Measurements from ENCODE around the gene C19orf12.
A peak's percentile ranks its signal among the peaks of the same experiment; 100 is the strongest.

The C19orf12 gene

DNA sequence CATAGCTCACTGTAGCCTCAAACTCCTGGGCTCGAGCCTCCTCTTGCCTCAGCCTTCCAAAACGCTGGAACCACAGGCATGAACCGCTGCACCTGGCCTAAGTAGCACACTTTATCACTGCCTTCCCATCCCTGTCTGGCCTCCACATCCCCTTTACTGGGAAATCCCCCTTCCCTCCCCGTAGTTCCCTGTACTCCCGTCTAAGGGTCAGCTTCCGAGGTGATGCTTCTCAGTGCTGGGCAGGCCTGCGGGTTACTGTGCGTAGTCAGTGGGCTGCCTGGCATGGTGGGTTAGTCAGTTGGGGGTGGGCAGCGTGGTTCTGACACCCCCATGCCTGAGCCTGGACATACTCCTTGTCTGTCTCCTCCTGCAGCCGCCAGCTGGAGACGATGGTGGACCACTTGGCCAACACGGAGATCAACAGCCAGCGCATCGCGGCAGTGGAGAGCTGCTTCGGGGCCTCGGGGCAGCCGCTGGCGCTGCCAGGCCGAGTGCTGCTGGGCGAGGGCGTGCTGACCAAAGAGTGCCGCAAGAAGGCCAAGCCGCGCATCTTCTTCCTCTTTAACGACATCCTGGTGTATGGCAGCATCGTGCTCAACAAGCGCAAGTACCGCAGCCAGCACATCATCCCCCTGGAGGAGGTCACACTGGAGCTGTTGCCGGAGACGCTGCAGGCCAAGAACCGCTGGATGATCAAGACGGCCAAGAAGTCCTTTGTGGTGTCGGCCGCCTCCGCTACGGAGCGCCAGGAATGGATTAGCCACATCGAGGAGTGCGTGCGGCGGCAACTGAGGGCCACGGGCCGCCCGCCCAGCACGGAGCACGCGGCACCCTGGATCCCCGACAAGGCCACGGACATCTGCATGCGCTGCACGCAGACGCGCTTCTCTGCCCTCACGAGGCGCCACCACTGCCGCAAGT is 41.4 kb downstream of the C19orf12 start:
- no peak for TF ChIP-seq CEBPB (IDR thresholded peaks at IDR 0.05)
- TF ChIP-seq, protein P1, sequence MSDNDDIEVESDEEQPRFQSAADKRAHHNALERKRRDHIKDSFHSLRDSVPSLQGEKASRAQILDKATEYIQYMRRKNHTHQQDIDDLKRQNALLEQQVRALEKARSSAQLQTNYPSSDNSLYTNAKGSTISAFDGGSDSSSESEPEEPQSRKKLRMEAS (IDR thresholded peaks at IDR 0.05), result no peak

DNA sequence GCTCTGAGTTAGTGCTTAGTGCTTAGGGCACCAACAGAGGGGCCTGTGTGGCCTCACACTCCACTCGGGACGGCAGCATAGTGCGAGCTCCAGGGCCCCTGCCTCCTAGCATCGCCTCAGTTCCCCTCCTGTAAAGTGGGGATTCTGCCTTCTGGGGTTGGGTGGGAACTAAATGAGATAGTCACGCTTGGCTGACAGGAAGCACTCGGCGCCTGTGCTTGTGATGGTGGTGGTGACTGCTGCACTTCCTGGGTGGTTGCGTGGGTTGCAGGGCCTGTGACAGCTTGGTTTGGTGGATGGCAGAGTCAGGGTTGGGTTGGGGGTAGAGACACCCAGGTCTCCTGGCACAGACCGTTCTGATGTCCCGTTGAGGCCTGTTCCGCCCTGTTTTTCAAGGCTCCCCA is 42.1 kb downstream of the C19orf12 start:
- no peak for TF ChIP-seq TAF1 (IDR thresholded peaks at IDR 0.05; ENCODE audit: low read depth)
- no peak for TF ChIP-seq FOXM1 (IDR thresholded peaks at IDR 0.05; ENCODE audit: borderline replicate concordance, low read depth)
- TF ChIP-seq EP300 (IDR thresholded peaks at IDR 0.05; ENCODE audit: borderline replicate concordance), result no peak
- no peak for TF ChIP-seq RAD21 (IDR thresholded peaks at IDR 0.05; ENCODE audit: low read depth)
- TF ChIP-seq, protein P2, sequence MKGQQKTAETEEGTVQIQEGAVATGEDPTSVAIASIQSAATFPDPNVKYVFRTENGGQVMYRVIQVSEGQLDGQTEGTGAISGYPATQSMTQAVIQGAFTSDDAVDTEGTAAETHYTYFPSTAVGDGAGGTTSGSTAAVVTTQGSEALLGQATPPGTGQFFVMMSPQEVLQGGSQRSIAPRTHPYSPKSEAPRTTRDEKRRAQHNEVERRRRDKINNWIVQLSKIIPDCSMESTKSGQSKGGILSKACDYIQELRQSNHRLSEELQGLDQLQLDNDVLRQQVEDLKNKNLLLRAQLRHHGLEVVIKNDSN (IDR thresholded peaks at IDR 0.05), result no peak
- no peak for TF ChIP-seq NFIC (IDR thresholded peaks at IDR 0.05)
- no peak for TF ChIP-seq CEBPB (IDR thresholded peaks at IDR 0.05)
- TF ChIP-seq, protein P1 (IDR thresholded peaks at IDR 0.05), result no peak
- TF ChIP-seq TEAD4 (IDR thresholded peaks at IDR 0.05), result no peak
- no peak for TF ChIP-seq EGR1 (IDR thresholded peaks at IDR 0.05)
- TF ChIP-seq CREB1 (IDR thresholded peaks at IDR 0.05; ENCODE audit: low read depth), result no peak
- TF ChIP-seq, protein P3, sequence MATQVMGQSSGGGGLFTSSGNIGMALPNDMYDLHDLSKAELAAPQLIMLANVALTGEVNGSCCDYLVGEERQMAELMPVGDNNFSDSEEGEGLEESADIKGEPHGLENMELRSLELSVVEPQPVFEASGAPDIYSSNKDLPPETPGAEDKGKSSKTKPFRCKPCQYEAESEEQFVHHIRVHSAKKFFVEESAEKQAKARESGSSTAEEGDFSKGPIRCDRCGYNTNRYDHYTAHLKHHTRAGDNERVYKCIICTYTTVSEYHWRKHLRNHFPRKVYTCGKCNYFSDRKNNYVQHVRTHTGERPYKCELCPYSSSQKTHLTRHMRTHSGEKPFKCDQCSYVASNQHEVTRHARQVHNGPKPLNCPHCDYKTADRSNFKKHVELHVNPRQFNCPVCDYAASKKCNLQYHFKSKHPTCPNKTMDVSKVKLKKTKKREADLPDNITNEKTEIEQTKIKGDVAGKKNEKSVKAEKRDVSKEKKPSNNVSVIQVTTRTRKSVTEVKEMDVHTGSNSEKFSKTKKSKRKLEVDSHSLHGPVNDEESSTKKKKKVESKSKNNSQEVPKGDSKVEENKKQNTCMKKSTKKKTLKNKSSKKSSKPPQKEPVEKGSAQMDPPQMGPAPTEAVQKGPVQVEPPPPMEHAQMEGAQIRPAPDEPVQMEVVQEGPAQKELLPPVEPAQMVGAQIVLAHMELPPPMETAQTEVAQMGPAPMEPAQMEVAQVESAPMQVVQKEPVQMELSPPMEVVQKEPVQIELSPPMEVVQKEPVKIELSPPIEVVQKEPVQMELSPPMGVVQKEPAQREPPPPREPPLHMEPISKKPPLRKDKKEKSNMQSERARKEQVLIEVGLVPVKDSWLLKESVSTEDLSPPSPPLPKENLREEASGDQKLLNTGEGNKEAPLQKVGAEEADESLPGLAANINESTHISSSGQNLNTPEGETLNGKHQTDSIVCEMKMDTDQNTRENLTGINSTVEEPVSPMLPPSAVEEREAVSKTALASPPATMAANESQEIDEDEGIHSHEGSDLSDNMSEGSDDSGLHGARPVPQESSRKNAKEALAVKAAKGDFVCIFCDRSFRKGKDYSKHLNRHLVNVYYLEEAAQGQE (IDR thresholded peaks at IDR 0.05; ENCODE audit: low read depth), result no peak
- TF ChIP-seq ZBTB7A (IDR thresholded peaks at IDR 0.05; ENCODE audit: low read depth), result no peak

DNA sequence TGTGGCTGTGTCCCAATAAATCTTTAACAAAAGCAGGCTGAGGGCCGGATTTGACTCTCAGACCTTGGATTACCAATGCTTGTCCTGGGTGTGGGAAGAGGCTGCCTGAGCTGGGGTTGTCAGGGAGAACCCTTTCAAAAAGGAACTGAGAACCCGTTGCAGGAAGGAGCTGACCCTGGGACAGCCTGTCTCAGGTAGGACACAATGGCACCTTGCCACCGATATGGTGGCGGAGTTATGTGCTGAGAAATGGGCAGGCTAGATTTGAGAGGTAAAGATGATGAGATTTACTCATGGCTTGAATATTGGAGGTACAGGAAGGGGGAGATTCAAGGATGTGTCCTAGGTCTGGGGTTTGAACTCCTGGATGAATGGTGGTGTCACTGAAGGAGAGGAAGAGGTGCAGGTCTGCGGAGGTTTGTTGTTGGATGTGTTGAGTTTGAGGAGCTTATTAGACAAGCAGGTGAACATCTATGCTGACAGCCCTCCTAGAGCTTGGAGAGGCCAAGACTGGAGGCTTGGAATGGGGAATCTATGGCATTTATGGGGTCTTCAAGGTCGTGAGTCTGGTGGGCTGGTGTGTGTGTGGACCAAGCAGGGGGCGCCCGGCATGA is 42.6 kb downstream of the C19orf12 start:
- TF ChIP-seq FOXM1 (IDR thresholded peaks at IDR 0.05; ENCODE audit: borderline replicate concordance, low read depth), result no peak
- TF ChIP-seq, protein P2 (IDR thresholded peaks at IDR 0.05), result no peak
- no peak for TF ChIP-seq YY1 (IDR thresholded peaks at IDR 0.05; ENCODE audit: low read depth)
- no peak for TF ChIP-seq EP300 (IDR thresholded peaks at IDR 0.05; ENCODE audit: borderline replicate concordance)
- no peak for TF ChIP-seq NFIC (IDR thresholded peaks at IDR 0.05)
- no peak for TF ChIP-seq ZBTB7A (IDR thresholded peaks at IDR 0.05; ENCODE audit: low read depth)
- TF ChIP-seq RAD21 (IDR thresholded peaks at IDR 0.05; ENCODE audit: low read depth), result no peak
- no peak for TF ChIP-seq TAF1 (IDR thresholded peaks at IDR 0.05; ENCODE audit: low read depth)
- TF ChIP-seq TCF12 (IDR thresholded peaks at IDR 0.05; ENCODE audit: low read depth), result no peak
- no peak for TF ChIP-seq EGR1 (IDR thresholded peaks at IDR 0.05)
- TF ChIP-seq CEBPB (IDR thresholded peaks at IDR 0.05), result no peak
- TF ChIP-seq CREB1 (IDR thresholded peaks at IDR 0.05; ENCODE audit: low read depth), result no peak
- TF ChIP-seq, protein P3 (IDR thresholded peaks at IDR 0.05; ENCODE audit: low read depth), result no peak
- TF ChIP-seq TEAD4 (IDR thresholded peaks at IDR 0.05), result no peak
- TF ChIP-seq, protein P1 (IDR thresholded peaks at IDR 0.05), result no peak

DNA sequence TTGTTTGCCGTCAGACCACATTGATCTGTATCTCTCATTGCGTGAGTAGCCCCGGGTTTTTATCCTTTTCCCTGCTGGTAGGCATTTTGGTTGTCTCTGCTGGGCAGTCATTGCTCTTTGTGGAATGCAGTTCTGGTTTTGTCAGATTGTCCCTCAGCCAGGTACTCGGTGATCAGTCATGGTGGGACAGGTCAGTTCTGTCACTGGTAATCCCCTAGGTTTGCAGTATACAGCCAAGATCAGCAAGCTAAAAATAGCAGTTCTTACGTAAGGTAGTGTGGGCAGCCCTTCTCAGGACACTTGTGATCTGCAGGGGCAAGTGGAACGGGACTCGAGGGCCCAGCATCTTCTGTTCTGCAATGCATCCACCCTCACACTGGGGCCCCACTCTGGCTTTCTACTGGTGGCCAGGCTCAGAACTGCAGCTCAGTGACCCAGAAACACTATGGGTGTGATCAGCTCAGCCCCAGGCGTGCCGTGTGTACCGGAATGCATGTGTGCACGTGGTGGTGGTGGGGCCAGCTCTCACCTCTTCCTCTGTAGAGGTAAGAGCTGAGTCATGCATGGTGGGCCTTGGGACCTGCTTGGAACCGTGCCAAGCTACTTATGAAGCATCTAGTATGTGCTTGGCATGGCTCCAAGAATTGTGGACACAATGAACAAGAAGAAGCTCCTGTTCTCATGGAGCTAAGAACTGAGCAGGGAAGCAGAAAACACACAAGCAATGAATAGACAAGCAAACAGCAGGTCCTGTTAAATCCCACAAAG is 43.5 kb downstream of the C19orf12 start:
- TF ChIP-seq, protein P2 (IDR thresholded peaks at IDR 0.05), result 0 out of 2 replicates have a peak, but pooled peaks have one; percentile 20
- TF ChIP-seq NFIC (IDR thresholded peaks at IDR 0.05), result peak; percentile 91
- TF ChIP-seq FOXM1 (IDR thresholded peaks at IDR 0.05; ENCODE audit: borderline replicate concordance, low read depth), result no peak
- TF ChIP-seq, protein P1 (IDR thresholded peaks at IDR 0.05), result peak; percentile 65; the same call in 1 of the 2 replicates

Data from Ishikawa (cell line).